Stimulated activated CD8-positive, alpha-beta memory T cell treated with anti-CD3 and anti-CD28 coated beads, Interleukin-4, amount 100 ng/mL, for 4 hours (primary cell): ENCODE data around the gene SPTBN1.

Experiments
- DNase-seq, 2 donors: peaks; one replicate each; pipeline ENCODE4 v3.0.0-alpha.2; 2020; ENCODE audit warnings: low read depth in 2 of 2, low spot score in 1 of 2

The SPTBN1 gene

GRCh38 chr2:54646170-54646927 is 190.2 kb downstream of the SPTBN1 start:
- DNase-seq: no peak

- DNase-seq: no peak
Measured at GRCh38 chr2:54648256-54648655, 192.1 kb downstream of the SPTBN1 start.

DNA sequence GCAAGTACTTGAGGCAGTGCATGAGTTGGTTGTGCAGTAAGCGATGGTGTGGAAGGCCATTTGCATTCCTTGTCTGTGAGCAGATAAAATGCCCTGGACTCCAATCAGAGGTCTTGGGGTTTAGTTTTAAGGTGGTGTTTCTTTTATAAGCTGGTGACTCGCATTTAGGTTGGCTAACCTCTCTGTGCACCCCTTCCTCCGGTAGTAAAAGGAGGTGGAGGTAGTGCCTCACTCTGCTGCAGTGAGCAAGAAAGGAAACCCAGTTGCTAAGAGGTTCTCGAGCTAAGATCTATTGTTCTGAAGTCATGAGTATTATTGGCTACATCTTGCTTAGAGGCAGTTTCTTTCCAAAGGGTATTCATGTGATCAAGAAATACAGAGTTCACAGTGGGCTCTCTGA is 193.1 kb downstream of the SPTBN1 start:
- no peak for DNase-seq

DNA sequence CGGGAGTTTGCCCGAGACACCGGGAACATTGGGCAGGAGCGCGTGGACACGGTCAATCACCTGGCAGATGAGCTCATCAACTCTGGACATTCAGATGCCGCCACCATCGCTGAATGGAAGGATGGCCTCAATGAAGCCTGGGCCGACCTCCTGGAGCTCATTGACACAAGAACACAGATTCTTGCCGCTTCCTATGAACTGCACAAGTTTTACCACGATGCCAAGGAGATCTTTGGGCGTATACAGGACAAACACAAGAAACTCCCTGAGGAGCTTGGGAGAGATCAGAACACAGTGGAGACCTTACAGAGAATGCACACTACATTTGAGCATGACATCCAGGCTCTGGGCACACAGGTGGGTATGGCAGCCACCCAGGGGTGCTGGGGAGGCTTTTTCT is 193.5 kb downstream of the SPTBN1 start:
- DNase-seq: no peak

DNA sequence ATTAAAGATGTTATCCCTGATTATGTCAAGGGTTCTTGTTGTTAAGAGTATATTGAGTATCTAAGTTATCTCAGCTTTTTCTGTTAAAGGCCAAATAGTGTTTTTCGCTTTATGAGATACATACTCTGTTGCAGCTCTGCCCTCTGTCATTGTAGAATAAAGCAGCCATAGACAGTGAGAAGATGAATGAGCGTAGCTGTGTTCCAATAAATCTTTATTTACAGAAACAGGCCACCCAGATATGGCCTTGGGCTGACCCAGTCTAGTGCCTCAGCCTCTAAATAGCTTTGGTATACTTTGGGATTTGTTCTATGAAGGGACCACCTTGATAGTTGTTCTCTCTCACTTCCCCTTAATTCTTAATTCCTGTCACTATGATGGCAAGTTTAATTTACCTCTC is 194.5 kb downstream of the SPTBN1 start:
- DNase-seq: no peak

DNA sequence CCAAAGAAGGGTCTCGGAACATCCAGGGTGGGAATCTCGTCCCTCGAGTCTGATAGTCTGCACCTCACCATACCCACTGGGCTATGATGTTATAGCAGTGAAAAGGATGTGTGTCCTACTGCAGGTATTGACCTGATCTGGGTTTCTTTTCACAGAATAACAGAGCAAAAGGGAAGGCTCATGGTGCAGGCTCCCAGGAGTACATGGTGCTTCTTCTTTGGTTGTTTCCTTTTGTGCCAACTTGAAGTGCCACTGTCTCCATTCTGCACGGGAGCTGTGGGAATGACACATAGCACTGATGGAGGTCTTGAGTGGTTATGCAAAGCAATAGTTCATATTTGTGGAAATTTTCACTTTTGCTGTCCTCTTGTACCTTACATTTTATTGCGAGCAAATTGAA is 195.2 kb downstream of the SPTBN1 start:
- no peak for DNase-seq

- DNase-seq: no peak
Measured at GRCh38 chr2:54652540-54652939, 196.4 kb downstream of the SPTBN1 start.

DNA sequence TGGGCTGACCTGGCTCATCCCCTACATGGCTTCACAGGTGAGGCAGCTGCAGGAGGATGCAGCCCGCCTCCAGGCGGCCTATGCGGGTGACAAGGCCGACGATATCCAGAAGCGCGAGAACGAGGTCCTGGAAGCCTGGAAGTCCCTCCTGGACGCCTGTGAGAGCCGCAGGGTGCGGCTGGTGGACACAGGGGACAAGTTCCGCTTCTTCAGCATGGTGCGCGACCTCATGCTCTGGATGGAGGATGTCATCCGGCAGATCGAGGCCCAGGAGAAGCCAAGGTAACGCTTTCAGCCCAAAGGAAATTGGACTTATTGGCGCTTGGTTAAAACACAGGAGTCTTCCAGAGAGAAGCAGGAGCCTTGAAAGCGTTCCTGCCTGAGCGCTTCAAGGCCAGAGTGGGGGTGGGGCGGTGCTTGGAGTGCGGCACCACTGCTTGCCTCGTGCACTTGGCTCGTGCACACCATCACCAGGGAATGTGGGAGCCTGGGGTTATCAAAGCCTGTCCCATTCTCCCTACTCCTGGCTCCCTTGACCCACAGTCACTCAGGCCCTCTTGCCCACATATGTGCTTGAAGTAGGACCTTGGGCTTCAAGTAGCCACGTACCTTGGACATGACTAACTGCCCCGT is 197.6 kb downstream of the SPTBN1 start:
- no peak for DNase-seq

- DNase-seq: no peak
Measured at GRCh38 chr2:54655046-54655809, 199.1 kb downstream of the SPTBN1 start.

DNA sequence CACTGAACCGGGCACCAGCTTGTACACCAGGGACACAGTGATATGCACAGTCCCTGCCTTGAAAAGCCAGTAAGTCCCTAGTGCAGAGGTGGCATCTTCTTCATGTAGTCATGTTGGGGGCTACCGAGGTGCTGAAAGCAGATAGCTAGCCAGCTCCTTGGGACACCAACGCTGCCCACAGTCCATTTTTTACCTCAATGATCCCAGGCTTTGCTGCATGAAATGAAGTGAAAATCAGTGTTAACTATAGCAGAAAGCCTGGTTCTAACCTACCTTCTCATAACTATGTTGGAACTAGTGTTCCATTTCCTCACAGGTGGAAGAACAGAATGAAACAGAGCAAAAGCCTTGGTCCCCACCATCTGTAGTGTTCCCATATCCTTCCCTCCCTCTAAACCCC is 200.7 kb downstream of the SPTBN1 start:
- DNase-seq: no peak

GRCh38 chr2:54657664-54658083 is 201.5 kb downstream of the SPTBN1 start:
- DNase-seq: no peak

- no peak for DNase-seq
Measured at GRCh38 chr2:54658564-54659071, 202.5 kb downstream of the SPTBN1 start.

DNA sequence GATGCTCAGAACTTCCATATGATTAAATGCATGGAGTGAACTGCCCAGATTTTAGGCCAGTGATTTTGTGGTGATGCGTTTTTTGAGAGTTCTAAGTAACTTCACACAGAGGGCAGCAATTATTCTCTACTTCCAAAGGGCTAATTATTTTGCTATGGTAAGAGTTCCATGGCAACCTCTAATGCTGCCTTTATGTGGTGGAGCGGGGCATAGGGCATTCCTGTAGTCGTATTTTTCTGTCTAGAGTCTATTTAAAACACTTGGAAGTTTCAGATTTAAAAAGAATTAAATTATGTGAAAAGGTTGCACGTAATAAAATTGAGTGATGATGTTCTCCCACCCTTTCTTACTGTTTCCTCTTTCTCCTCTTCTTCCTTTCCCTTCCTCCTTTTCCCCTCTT is 203.4 kb downstream of the SPTBN1 start:
- no peak for DNase-seq

- no peak for DNase-seq
Measured at GRCh38 chr2:54660752-54661151, 204.6 kb downstream of the SPTBN1 start.

DNA sequence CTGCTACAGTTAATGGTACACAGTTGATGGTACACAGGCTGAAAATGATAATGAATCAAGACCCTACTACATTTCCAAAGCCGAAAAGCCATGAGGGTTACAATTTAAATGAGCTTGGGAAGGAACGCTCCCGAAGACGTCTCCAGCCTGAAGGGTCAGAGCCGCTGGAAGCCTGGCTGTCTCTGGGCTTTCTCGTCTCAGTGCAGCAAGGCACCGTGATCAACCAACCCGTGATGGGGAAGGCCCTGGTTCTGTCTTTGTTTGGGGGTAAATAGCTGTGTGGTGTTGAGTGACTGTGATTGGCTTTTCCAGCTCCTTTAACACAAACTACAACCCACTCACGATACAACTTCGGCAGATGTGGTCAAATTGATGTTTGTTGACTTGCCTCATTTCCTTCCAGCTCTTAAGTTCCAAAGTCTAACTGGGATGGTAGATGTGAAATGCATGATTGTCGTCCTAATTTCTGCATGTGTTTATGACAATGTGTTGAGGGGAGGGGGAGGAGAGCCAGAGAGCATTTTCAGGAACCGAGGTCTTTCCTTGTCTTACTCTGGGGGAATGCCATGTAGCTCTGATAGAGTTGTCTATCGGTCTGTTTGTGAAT is 207.4 kb downstream of the SPTBN1 start:
- no peak for DNase-seq

GRCh38 chr2:54664238-54664786 is 208.2 kb downstream of the SPTBN1 start:
- no peak for DNase-seq

DNA sequence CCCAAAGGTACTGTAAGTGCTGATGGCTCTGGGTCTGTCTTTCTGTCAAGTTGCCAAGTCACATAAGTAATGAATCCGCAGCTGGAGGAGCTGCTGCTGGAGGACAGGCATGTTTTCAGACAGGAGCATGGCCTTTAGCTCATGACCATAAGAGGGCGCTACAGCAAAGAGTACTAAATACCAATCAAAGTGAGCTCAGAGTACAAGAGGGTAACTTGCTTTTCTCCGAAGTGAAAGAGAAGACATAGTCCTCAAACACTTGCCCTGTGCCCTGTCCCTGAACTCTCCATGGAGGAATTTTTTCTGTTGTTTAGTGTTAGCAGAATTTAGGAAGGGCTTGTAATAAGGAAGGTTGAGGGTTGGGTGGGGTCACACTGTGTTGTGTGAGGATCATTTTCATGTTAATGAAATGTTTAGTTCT is 209.3 kb downstream of the SPTBN1 start:
- DNase-seq: no peak

DNA sequence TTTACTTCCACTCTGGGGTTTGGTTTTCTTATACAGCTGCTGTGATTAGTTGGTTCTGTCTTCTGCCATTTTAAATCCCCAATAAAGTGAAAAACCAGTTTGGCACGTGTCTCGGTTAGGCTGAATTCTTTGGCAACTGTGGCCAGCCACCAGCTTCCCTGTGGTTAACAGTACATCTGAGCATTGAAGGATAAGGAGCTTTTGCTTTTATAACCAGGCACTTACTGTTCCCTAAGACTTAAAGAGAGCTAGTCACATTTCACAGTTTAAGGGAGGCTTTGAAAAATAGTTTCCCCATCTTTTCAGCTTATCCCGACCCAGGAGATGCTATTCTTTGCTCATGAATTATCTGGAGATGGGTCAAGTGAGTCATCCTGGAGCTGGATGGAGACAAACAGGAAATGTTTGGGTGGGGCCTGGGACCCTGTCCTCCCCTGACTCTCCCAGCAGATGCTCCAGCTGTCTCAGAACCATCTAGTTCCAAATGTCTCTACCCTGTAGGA is 210.1 kb downstream of the SPTBN1 start:
- DNase-seq: no peak

DNA sequence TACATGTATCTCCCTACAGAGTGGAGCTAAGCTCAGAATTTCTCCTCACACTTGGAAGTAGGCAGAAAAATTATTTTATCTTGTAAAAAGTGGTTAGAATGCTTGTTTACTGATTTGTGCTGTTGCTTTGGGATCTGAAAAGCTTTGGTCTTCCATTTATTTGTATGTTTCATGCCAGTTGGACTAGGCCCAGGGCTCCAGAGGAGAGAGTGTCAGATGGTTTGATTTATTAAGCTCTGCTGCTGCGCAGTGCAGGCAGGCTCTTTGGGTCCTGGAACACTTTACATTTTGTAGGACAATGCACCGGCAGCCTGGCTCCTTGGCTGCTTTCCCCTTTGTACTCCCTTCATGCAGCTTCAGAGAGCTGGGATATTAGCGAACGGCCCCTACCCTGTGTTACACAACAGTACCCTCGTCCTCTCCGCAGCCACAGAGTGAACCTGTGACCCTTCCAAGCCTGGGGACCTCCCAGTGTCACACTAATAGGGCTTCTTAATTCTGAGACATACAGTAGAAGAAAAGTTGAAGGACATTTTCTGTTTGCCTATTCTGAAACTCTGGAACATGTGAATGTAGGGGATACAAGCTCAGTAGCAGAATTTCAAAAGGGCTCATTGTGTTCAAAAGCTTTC is 210.6 kb downstream of the SPTBN1 start:
- DNase-seq: no peak

DNA sequence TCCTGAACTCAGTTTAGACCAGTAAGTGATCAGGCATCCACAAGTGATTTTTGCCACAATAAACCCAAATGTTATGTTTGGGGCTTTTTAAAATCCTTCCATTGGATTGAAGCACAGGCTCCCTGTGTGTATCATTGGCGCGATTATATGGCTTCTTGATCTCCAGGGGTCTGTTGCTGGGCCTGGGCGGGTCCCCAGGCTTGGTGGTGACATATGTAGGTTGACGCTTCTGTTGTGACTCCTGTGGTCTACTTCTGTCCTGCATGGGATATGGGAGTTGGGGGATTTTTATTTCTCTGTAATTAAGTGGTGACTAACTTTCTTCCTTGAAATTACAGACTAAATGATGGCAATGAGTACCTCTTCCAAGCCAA is 211.1 kb downstream of the SPTBN1 start:
- no peak for DNase-seq
